DOHH2 (cell line): ENCODE data around the gene DNMBP.
"Not testable (repeated sequence)": the region's sequence is repeated elsewhere in the genome, so short reads cannot be mapped to it uniquely, and the experiment has no call there.

Experiments
- CTCF ChIP-seq: fragments of 200-600 bp; sonication (generic); IDR thresholded peaks from one replicate; pipeline ENCODE4 v1.5.1; 2014; ENCODE audit warnings: antibody characterized with exemption, mild to moderate bottlenecking, low read depth, low read length; ENCODE audit not compliant: poor library complexity, severe bottlenecking
- EZH2phosphoT487 ChIP-seq: fragments of 200-600 bp; sonication (generic); IDR thresholded peaks from 2 replicates; pipeline ENCODE4 v1.6.1; 2017; ENCODE audit warnings: borderline replicate concordance, mild to moderate bottlenecking, antibody characterized with exemption, low read length, moderate library complexity, mixed read lengths

DNA sequence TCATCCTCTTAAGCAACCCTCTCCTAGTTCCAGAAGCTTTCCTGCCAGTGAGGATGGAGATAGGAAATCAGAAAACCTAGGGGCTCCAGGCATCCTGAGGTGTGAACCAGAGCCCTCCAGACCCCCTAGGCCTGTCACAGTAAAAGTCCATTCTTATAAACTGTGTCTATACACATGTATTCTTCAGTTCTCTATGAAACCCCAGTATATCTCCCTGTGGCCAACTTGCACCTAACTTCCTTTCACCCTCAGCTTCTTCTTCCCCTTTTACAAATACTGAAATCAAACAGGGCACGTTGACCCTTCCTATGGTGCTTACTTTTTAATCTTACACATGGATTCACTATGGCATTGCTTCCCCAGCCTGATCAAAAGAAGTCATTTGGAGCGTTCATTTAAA is 168.9 kb downstream of the DNMBP start:
- TF ChIP-seq CTCF, EZH2phosphoT487: not testable (repeated sequence)
